Esophagus muscularis mucosa (tissue), 4 donors: ENCODE data around the gene VEZF1.

Experiments
- CTCF ChIP-seq, 3 experiments: fragments of 200-600 bp in 2 of 3; fragments of 450-650 bp in 1 of 3; sonication (generic) in 2 of 3; IDR thresholded peaks; one replicate each; pipeline ENCODE4 v1.5.1; 2017 to 2019; ENCODE audit warnings: antibody characterized with exemption in 3 of 3, mild to moderate bottlenecking in 2 of 3, moderate library complexity in 1 of 3
- EP300 ChIP-seq: sonication (generic); formaldehyde crosslinking; IDR thresholded peaks from one replicate; pipeline ENCODE4 v1.6.1; 2017; ENCODE audit warnings: antibody characterized with exemption
- POLR2A ChIP-seq: fragments of 450-650 bp; IDR thresholded peaks from one replicate; pipeline ENCODE4 v1.6.1; 2017; ENCODE audit warnings: antibody characterized with exemption, moderate library complexity, mild to moderate bottlenecking, low read depth
- POLR2AphosphoS5 ChIP-seq, 2 donors: sonication (generic); formaldehyde crosslinking; IDR thresholded peaks; one replicate each; pipeline ENCODE4 v1.6.1; 2017; ENCODE audit warnings: antibody characterized with exemption in 2 of 2

- TF ChIP-seq CTCF (IDR thresholded peaks at IDR 0.05) (no peak), POLR2A (no peak), POLR2AphosphoS5 (IDR thresholded peaks at IDR 0.05) (no peak), EP300 (no peak)
These were observed 13.0 kb downstream of the VEZF1 start for GRCh38 chr17:57975044-57975443.
